Lung (tissue), 12 donors: ENCODE measurements around the gene DNHD1. TPM values are rescaled to one million over a fixed set of nuclear protein-coding genes. Genes with fewer than 3 reads are reported as not detected.

ENCODE experiments used
- ATAC-seq: fragments of 200-7000 bp; cut with Tn5 transposase; one replicate; pipeline ENCODE4 v1.9.1; 2020; ENCODE audit warnings: moderate number of reproducible peaks; ENCODE audit not compliant: insufficient read depth, low FRiP score
- DNase-seq, 3 donors: peaks; one replicate each; pipeline ENCODE4 v3.0.0-alpha.2; 2013 to 2017
- H3K27ac ChIP-seq, 2 donors: one replicate each; pipeline ENCODE4 v1.5.1; 2013; ENCODE audit warnings: mild to moderate bottlenecking in 2 of 2, moderate library complexity in 2 of 2, control low read depth in 1 of 2, inconsistent platforms in 1 of 2, low read depth in 1 of 2, low read length in 1 of 2
- H3K27me3 ChIP-seq, 3 donors: one replicate each; pipeline ENCODE4 v1.5.1; 2013; ENCODE audit warnings: low read length in 2 of 3; ENCODE audit not compliant: control insufficient read depth in 3 of 3, insufficient read depth in 3 of 3
- H3K36me3 ChIP-seq, 4 donors: one replicate each; pipeline ENCODE4 v1.5.1; 2013; ENCODE audit warnings: low read length in 4 of 4, mild to moderate bottlenecking in 1 of 4, moderate library complexity in 1 of 4; ENCODE audit not compliant: control insufficient read depth in 4 of 4, insufficient read depth in 4 of 4
- H3K4me1 ChIP-seq, 5 donors: one replicate each; pipeline ENCODE4 v1.5.1; 2013; ENCODE audit warnings: low read length in 5 of 5, mild to moderate bottlenecking in 2 of 5, moderate library complexity in 1 of 5; ENCODE audit not compliant: control insufficient read depth in 5 of 5, insufficient read depth in 5 of 5
- H3K4me3 ChIP-seq: one replicate; pipeline ENCODE4 v1.5.1; 2013; ENCODE audit warnings: mild to moderate bottlenecking, control low read depth, moderate library complexity
- H3K9ac ChIP-seq, 2 donors: one replicate each; pipeline ENCODE4 v1.5.1; 2013; ENCODE audit warnings: low read length in 2 of 2, control low read depth in 1 of 2; ENCODE audit not compliant: insufficient read depth in 1 of 2
- H3K9me3 ChIP-seq, 4 donors: one replicate each; pipeline ENCODE4 v1.5.1; 2013; ENCODE audit warnings: low read length in 3 of 4, mild to moderate bottlenecking in 1 of 4, moderate library complexity in 1 of 4; ENCODE audit not compliant: control insufficient read depth in 4 of 4, insufficient read depth in 3 of 4
- CTCF ChIP-seq: IDR thresholded peaks from 2 replicates; pipeline ENCODE4 v1.5.1; 2012; ENCODE audit warnings: mild to moderate bottlenecking; ENCODE audit errors: control extremely low read depth, extremely low read depth
- WGBS, 2 donors: extraction: QIAGEN DNeasy Blood & Tissue Kit; methylation state at CpG; one replicate each; pipeline ENCODE4 v1.1.7; 2013; 5-methylcytosine and 5-hydroxymethylcytosine counted together
- polyA plus RNA-seq, 2 donors: library from polyadenylated mRNA; stranded (reverse); fragments of 200-250 nt; gene quantifications; one replicate each; pipeline ENCODE4 v1.2.1, GENCODE V29; 2013
- total RNA-seq, 2 donors: library from RNA; depleted of rRNA in 1 of 2; stranded (reverse); fragments of >200 nt in 1 of 2; gene quantifications; one replicate each; pipeline ENCODE4 v1.2.1, GENCODE V29; 2014 to 2021
- donor health status: control.
- donor health status: control.
- donor health status: Bipolar disorder and iron deficiency.
- donor health status: healthy.
- donor health status: DM: yes; HTN: yes; CAD: no.

DNHD1 gene
- total and polyA plus RNA-seq, 4 donors, result 4.5 to 15.6 (median 12.0) TPM

- Histone ChIP-seq H3K27me3 (no peaks in the 10 kb centered on the region), H3K9me3 (no peaks in the 10 kb centered on the region), H3K4me3 (no peak overlapping the region), H3K9ac (peak overlapping the region in 1 of 2 donors; percentile 95), H3K36me3 (peaks cover 14 to 51% (median 26%) of the 10 kb centered on the region in 4 donors), H3K27ac (no peak overlapping the region), H3K4me1 (peaks cover 5 to 28% (median 14%) of the 10 kb centered on the region in 5 donors)
- no peak for ATAC-seq
- WGBS, 2 donors, result 95 to 97% methylated on average over 3 of the region's 3 CpGs
- no peak for TF ChIP-seq CTCF
- no peak for DNase-seq
Observed at GRCh38 chr11:6613496-6613895, 116.4 kb downstream of the DNHD1 start.

GRCh38 chr11:6614446-6614845 lies 117.4 kb downstream of the DNHD1 start:
- WGBS, 2 donors, result 81 to 93% methylated on average over 2 of the region's 2 CpGs

GRCh38 chr11:6615046-6615445 lies 118.0 kb downstream of the DNHD1 start:
- Histone ChIP-seq H3K27me3 (no peaks in the 10 kb centered on the region), H3K9ac (no peak overlapping the region), H3K4me1 (peaks cover 6 to 39% (median 16%) of the 10 kb centered on the region in 5 donors), H3K27ac (no peak overlapping the region), H3K4me3 (no peak overlapping the region), H3K36me3 (peaks cover 5 to 36% (median 11%) of the 10 kb centered on the region in 4 donors), H3K9me3 (no peaks in the 10 kb centered on the region)
- DNase-seq, result no peak
- WGBS, 2 donors, result 94 to 95% methylated on average over 5 of the region's 5 CpGs
- no peak for TF ChIP-seq CTCF
- ATAC-seq, result no peak

More at GRCh38 chr11:6614446-6614845, 117.4 kb downstream of the DNHD1 start:
- no peak overlapping the region for H3K4me3 ChIP-seq
- no peak for TF ChIP-seq CTCF
- H3K27me3 ChIP-seq, result no peaks in the 10 kb centered on the region
- H3K9me3 ChIP-seq, result no peaks in the 10 kb centered on the region
- H3K27ac ChIP-seq, result no peak overlapping the region
- no peak overlapping the region for H3K9ac ChIP-seq
- DNase-seq, result peak in 1 of 3 donors; percentile 1
- H3K4me1 ChIP-seq, result peaks cover 6 to 35% (median 16%) of the 10 kb centered on the region in 5 donors
- no peak for ATAC-seq
- H3K36me3 ChIP-seq, result peaks cover 5 to 42% (median 17%) of the 10 kb centered on the region in 4 donors
